AG04449 (cell line): ENCODE data around the gene HES2.

ENCODE experiments used
- CTCF ChIA-PET: fragments of 350-600 bp; formaldehyde crosslinking; extraction: SDS; loops from one replicate; lab custom pipeline; 2021; ENCODE audit warnings: antibody characterized with exemption; lab: Yijun Ruan, JAX
- POLR2A ChIA-PET: fragments of 400-600, 350-600 bp; formaldehyde crosslinking; extraction: SDS; loops from one replicate; lab custom pipeline; 2020; ENCODE audit warnings: antibody characterized with exemption, inconsistent platforms; lab: Yijun Ruan, JAX
- DNase-seq: peaks from one replicate; pipeline ENCODE4 v3.0.0-alpha.2; 2010; ENCODE audit warnings: low read depth, low spot score
- H3K4me3 ChIP-seq: 2 replicates; pipeline ENCODE4 v1.5.1; 2011; ENCODE audit warnings: low read depth, mild to moderate bottlenecking, control low read depth, low read length
- TF ChIP-seq, protein P1 (sequence below): IDR thresholded peaks from one replicate; pipeline ENCODE4 v1.5.1; 2011; ENCODE audit warnings: mild to moderate bottlenecking, moderate library complexity, low read length, control low read depth, inconsistent platforms; ENCODE audit not compliant: insufficient read depth; ENCODE audit errors: missing control alignments

Gene HES2, protein sequence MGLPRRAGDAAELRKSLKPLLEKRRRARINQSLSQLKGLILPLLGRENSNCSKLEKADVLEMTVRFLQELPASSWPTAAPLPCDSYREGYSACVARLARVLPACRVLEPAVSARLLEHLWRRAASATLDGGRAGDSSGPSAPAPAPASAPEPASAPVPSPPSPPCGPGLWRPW

DNA sequence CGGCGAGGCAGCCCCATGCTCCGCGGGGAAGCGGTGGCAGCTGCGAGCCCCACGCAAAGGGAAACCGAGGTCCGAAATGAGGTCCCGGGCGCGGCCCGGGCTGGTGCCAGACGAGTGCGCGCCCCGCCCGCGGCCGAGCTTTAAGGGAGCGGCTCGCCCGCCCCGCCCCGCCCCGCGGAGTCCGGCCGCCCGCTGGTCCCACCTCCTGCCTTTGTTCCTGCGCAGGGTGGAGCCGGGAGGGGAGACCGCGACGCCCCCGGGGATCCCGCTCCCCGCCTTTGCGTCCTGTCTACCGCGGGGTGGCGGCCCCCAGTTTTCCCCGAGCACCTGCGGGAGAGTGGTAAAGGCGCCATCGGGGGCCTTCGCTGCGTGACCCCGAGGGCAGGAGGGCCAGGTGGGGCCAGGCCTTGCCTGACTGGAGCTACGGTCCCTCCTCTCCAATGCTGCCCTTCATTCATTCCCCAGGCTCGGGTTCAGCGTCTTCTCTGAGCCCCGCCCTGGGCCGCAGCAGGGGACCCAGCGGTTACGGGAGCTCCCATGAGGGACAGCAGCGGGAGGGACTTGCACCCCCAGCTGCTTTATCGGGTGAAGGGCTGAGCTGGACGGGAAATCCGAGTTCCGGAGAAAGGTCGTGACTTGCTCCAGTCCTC is at the start of gene HES2:
Gene HES2, minus strand, starts transcription at position 116 of the 650 bp plus-strand sequence. Its CDS starts 99 bp downstream, at position 17.
- CTCF ChIA-PET: interaction anchor here (0.9 to 4.7 kb wide), 9 partner anchors 8 to 71 kb away, joined by 3 to 37 read pairs (median 4); no protein-coding TSS in a partner anchor
- TF ChIP-seq, protein P1, sequence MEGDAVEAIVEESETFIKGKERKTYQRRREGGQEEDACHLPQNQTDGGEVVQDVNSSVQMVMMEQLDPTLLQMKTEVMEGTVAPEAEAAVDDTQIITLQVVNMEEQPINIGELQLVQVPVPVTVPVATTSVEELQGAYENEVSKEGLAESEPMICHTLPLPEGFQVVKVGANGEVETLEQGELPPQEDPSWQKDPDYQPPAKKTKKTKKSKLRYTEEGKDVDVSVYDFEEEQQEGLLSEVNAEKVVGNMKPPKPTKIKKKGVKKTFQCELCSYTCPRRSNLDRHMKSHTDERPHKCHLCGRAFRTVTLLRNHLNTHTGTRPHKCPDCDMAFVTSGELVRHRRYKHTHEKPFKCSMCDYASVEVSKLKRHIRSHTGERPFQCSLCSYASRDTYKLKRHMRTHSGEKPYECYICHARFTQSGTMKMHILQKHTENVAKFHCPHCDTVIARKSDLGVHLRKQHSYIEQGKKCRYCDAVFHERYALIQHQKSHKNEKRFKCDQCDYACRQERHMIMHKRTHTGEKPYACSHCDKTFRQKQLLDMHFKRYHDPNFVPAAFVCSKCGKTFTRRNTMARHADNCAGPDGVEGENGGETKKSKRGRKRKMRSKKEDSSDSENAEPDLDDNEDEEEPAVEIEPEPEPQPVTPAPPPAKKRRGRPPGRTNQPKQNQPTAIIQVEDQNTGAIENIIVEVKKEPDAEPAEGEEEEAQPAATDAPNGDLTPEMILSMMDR: no peak

DNA sequence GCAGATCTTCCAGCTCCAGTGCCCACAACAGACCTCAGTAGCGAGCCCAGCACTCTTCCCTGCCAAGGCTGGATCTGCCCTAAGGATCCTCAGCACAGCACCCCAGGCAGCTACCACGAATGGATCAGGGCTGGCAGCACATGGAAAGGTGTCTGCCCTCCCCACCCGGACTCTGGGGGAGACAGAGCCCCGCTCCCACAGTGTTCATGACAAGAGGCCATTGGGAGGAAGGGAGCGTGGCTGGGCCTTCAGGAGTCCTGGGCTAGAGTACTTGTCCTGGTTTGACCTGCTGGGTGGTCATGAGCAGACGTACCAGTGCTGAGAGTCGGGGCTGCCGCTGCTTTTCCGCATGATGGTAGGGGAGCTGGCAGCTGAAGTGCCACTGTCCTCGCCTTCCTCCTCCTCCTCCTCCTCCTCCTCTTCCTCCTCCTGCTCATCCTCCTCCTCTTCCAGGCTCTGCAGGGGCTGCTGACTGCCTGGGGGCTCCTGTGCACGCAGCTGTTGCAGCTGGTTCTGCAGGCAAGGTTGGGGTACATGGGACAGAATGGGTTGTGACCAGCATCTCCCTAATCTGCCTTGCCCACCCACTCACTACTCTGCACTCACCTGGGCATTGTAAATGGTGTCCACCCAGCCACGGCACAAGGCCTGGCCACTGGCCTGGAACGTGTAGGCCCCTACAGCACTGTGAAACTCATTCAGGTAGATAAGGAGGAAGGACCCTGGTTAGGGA is 49.2 kb upstream of the HES2 start:
- POLR2A ChIA-PET: no interaction called here
- H3K4me3 ChIP-seq: no peak overlapping the region
- CTCF ChIA-PET: interaction anchor here (0.9 to 17.8 kb wide), 5 partner anchors 8 to 223 kb away, joined by 3 to 236 read pairs (median 7); partner anchors contain the start of genes NOL9, PLEKHG5 and TAS1R1
- TF ChIP-seq, protein P1: no peak
- DNase-seq: no peak

More for the DNA sequence above, at the start of gene HES2:
- no peak for DNase-seq
- H3K4me3 ChIP-seq: no peak within 1 kb of the TSS
- POLR2A ChIA-PET: no interaction called here

DNA sequence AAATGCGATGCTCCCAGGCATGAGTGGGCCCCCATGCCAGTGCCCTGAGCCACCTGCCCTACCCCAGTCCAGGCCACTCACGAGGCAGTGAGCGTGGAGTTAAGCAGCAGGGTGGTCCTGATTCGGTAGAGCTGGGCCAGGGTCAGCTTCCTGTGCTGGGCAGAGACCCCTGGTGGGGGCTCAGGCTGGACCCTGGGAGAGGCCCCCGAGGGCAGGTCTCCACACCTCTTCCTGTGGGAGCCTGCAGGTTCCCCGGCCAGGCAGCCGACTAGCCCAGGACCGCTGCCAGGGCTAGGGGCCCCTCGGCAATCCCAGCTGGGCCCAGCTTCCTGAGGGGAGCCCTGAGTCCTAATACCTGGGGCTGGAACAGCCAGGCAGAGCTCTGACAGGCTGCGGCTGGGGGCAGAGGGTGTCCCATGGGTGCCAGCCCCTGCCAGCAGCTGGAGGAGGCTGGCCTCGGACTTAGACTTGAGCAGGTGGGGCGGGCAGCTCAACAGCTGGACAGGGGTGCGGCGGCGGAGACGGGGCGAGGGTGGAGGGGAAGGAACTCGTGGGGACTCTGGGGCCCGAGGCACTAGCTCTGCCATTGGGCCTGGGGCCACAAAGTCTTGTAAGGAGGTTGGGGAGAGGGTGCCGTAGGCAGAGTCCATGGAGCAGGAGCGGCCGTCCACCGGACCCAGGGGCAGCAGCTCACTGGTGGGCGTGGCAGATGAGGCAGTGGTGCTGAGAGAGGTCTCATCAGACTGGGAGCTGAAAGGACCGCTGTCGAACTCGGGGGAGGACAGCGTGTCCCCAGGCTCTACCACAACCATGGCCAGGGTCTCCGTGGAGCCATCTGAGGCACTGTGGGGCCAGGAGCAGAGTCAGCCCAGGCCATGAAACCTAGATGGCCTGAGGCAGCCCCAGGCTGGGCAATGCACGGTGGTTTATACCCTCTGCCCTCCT is 48.3 kb upstream of the HES2 start:
- H3K4me3 ChIP-seq: no peak overlapping the region
- ChIA-PET POLR2A (interaction anchor here (0.5 kb wide), 1 partner anchor 9 kb away, joined by 3 read pairs; no protein-coding TSS in a partner anchor), CTCF (interaction anchor here (0.7 to 17.8 kb wide), 7 partner anchors 9 to 222 kb away, joined by 3 to 236 read pairs (median 5); partner anchors contain the start of genes NOL9, PLEKHG5 and TAS1R1)
- TF ChIP-seq, protein P1: no peak
- no peak for DNase-seq

DNA sequence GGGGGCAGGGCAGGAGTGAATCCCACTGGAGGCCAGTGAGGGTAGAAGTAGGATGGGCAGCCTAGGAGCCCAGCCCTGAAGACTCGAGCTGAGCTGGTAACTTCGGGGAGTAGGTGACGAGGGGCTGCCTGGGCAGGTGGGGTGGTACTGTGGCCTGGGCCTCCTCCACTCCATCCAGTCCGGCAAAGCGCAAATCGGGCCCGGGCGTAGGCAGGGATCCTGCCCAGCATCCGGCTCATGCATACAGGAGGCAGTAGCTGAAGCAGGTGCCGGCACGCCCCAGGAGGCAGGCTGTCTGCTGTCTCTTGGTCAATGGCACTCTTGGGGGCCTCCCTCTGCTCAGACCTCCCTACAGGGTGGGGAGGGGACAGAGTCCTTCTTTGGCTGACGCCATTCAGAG is 47.5 kb upstream of the HES2 start:
- ChIA-PET CTCF (interaction anchor here (1.3 to 17.8 kb wide), 5 partner anchors 10 to 88 kb away, joined by 4 to 236 read pairs (median 7); partner anchors contain the start of genes NOL9, PLEKHG5 and TAS1R1), POLR2A (interaction anchor here (0.5 kb wide), 1 partner anchor 10 kb away, joined by 3 read pairs; no protein-coding TSS in a partner anchor)
- TF ChIP-seq, protein P1: no peak
- DNase-seq: no peak
- H3K4me3 ChIP-seq: no peak overlapping the region

DNA sequence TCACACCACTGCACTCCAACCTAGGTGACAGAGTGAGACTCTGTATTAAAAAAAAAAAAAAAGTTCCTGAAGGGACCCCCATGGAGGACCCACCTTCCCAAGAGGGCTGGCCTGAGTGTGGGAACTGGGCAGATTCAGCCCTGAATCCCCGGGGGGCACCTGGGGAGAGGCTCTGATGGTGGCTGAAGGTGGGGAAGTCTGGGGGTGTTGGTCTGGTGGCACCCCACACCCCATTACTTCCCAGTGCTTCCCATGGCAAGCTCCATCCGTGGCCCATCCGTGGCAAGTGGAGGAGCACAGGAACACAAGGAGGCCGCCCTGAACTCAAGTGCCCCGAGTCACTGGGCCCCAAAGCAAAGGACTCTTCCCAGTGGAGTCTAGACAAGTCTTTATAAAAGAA is 47.0 kb upstream of the HES2 start:
- ChIA-PET POLR2A (no interaction called here), CTCF (interaction anchor here (1.3 to 17.8 kb wide), 4 partner anchors 10 to 29 kb away, joined by 4 to 236 read pairs (median 15); partner anchors contain the start of gene PLEKHG5)
- DNase-seq: no peak
- no peak overlapping the region for H3K4me3 ChIP-seq
- TF ChIP-seq, protein P1: no peak
